ENCODE measurements around the gene MLEC. TPM values are rescaled to one million over a fixed set of nuclear protein-coding genes. Genes with fewer than 3 reads are reported as not detected.
"Not testable (repeated sequence)": the region's sequence is repeated elsewhere in the genome, so short reads cannot be mapped to it uniquely, and the experiment has no call there.

MLEC gene
- total RNA-seq, 4 donors from 2014 or later = 46.5 to 89.4 (median 60.1) TPM

GRCh38 chr12:120663741-120664140 lies 23.2 kb upstream of the MLEC start:
- Histone ChIP-seq H3K27ac (no peak overlapping the region), H3K4me3 (no peak overlapping the region), H3K9me3 (no peaks in the 10 kb centered on the region), H3K4me1 (no peaks in the 10 kb centered on the region), H3K27me3 (no peaks in the 10 kb centered on the region), H3K36me3 (no peaks in the 10 kb centered on the region)
- DNase-seq (no peak), ATAC-seq (no peak)
- TF ChIP-seq POLR2A (IDR thresholded peaks at IDR 0.05) (no peak), CTCF (IDR thresholded peaks at IDR 0.05 in 4 of 5, conservative IDR thresholded peaks at IDR 0.05 in 1 of 5) (no peak)
- intact Hi-C loops (cut with DNase I; ENCODE audit: low total_unique reads) (no loop called here), in situ Hi-C loops (cut with MboI; ENCODE audit: low sequenced_read_pairs in 4 of 4) (no loop called here)

- DNase-seq = no peak
- Histone ChIP-seq H3K36me3 (no peaks in the 10 kb centered on the region), H3K27me3 (no peaks in the 10 kb centered on the region), H3K27ac (no peak overlapping the region), H3K4me3 (no peak overlapping the region), H3K9me3 (no peaks in the 10 kb centered on the region), H3K4me1 (no peaks in the 10 kb centered on the region)
- in situ Hi-C loops (cut with MboI; ENCODE audit: low sequenced_read_pairs in 4 of 4) = no loop called here
- TF ChIP-seq POLR2A (IDR thresholded peaks at IDR 0.05) = no peak
- intact Hi-C loops (cut with DNase I; ENCODE audit: low total_unique reads) = no loop called here
- no peak for ATAC-seq
Measured at GRCh38 chr12:120666571-120667390, 20.2 kb upstream of the MLEC start.

- no peak overlapping the region for H3K27ac ChIP-seq
- TF ChIP-seq POLR2A (IDR thresholded peaks at IDR 0.05) = no peak
- TF ChIP-seq CTCF (IDR thresholded peaks at IDR 0.05 in 4 of 5, conservative IDR thresholded peaks at IDR 0.05 in 1 of 5) = no peak
- in situ Hi-C loops (cut with MboI; ENCODE audit: low sequenced_read_pairs in 4 of 4) (no loop called here), intact Hi-C loops (cut with DNase I; ENCODE audit: low total_unique reads) (no loop called here)
- DNase-seq = no peak
- no peaks in the 10 kb centered on the region for H3K9me3 ChIP-seq
- H3K4me1 ChIP-seq = no peaks in the 10 kb centered on the region
- no peak for ATAC-seq
- H3K36me3 ChIP-seq = no peaks in the 10 kb centered on the region
- H3K27me3 ChIP-seq = no peaks in the 10 kb centered on the region
- H3K4me3 ChIP-seq = no peak overlapping the region
Measured at GRCh38 chr12:120668091-120668867, 18.7 kb upstream of the MLEC start.

- no peaks in the 10 kb centered on the region for H3K36me3 ChIP-seq
- H3K4me1 ChIP-seq = no peaks in the 10 kb centered on the region
- no peak for TF ChIP-seq CTCF (IDR thresholded peaks at IDR 0.05 in 4 of 5, conservative IDR thresholded peaks at IDR 0.05 in 1 of 5)
- intact Hi-C loops (cut with DNase I; ENCODE audit: low total_unique reads) (no loop called here), in situ Hi-C loops (cut with MboI; ENCODE audit: low sequenced_read_pairs in 4 of 4) (no loop called here)
- no peak for ATAC-seq
- DNase-seq = no peak
- no peaks in the 10 kb centered on the region for H3K27me3 ChIP-seq
- H3K27ac ChIP-seq = no peak overlapping the region
- no peak overlapping the region for H3K4me3 ChIP-seq
- H3K9me3 ChIP-seq = no peaks in the 10 kb centered on the region
Measured at GRCh38 chr12:120668868-120669840, 17.8 kb upstream of the MLEC start.

GRCh38 chr12:120670237-120670636 lies 16.7 kb upstream of the MLEC start:
- H3K4me1 ChIP-seq; in situ Hi-C loops (cut with MboI; ENCODE audit: low sequenced_read_pairs in 4 of 4); H3K9me3 ChIP-seq; H3K27me3 ChIP-seq; H3K36me3 ChIP-seq; H3K27ac ChIP-seq; ATAC-seq; H3K4me3 ChIP-seq; intact Hi-C loops (cut with DNase I; ENCODE audit: low total_unique reads); DNase-seq: not testable (repeated sequence)
